K562 (cell line): ENCODE measurements around the gene C2orf76. TPM values are rescaled to one million over a fixed set of nuclear protein-coding genes. Genes with fewer than 3 reads are reported as not detected.

ENCODE experiments used
- ATAC-seq: fragments of 200-7000 bp; cut with Tn5 transposase; 3 replicates; pipeline ENCODE4 v1.9.1; 2020; ENCODE audit warnings: moderate library complexity
- BruUV-seq: library from RNA; stranded (reverse); fragments of 400-500 nt; replicated peaks from 2 replicates; lab custom pipeline; 2021; lab: Mats Ljungman, UMichigan
- CTCF ChIA-PET: fragments of 300-600 bp; formaldehyde crosslinking; extraction: SDS; loops from one replicate; lab custom pipeline; 2021; ENCODE audit warnings: low intra/inter-chr PET ratio; lab: Yijun Ruan, JAX
- POLR2A ChIA-PET: fragments of 300-600, 350-650 bp; sonication (Branson Sonifier 250); formaldehyde crosslinking; extraction: SDS; loops from one replicate; lab custom pipeline; 2021; ENCODE audit warnings: antibody characterized with exemption, inconsistent platforms; lab: Yijun Ruan, JAX
- DNase-seq, 4 experiments: peaks; one replicate each; pipeline versions ENCODE4 v3.0.0 to v3.0.0-alpha.2; 2011 to 2018; ENCODE audit warnings: low spot score in 3 of 4, mixed read lengths in 3 of 4; ENCODE audit errors: extremely low read depth in 1 of 4
- FAIRE-seq: peaks from 2 replicates; lab custom pipeline; 2011; peaks lifted over from hg19 to GRCh38; lab: Jason Lieb, UNC
- H2AFZ ChIP-seq: 2 replicates; pipeline ENCODE4 v1.6.0; 2011; ENCODE audit warnings: low read depth, low read length, control low read depth, inconsistent platforms
- H3K27ac ChIP-seq: fragments of 200-600 bp; 3 replicates; pipeline ENCODE4 v1.8.0; 2011; ENCODE audit warnings: low read depth, mild to moderate bottlenecking, control low read depth, inconsistent platforms, low read length, moderate library complexity, mixed read lengths; ENCODE audit errors: extremely low read depth
- H3K27me3 ChIP-seq, 2 experiments: fragments of 300-600 bp in 1 of 2; 2 replicates in 1 of 2; 3 replicates in 1 of 2; pipeline versions ENCODE4 v1.6.0 to v1.8.0; 2011; ENCODE audit warnings: inconsistent platforms in 2 of 2, low read length in 2 of 2, mild to moderate bottlenecking in 1 of 2, mixed read lengths in 1 of 2, moderate library complexity in 1 of 2; ENCODE audit not compliant: control insufficient read depth in 2 of 2, insufficient read depth in 2 of 2
- H3K36me3 ChIP-seq: fragments of 300-600 bp; 3 replicates; pipeline ENCODE4 v1.8.0; 2011; ENCODE audit warnings: mild to moderate bottlenecking, low read length, inconsistent platforms; ENCODE audit not compliant: control insufficient read depth, insufficient read depth
- H3K4me1 ChIP-seq, 2 experiments: fragments of 200-600 bp in 1 of 2; replicated peaks in 1 of 2; 2 replicates in 1 of 2; 3 replicates in 1 of 2; pipeline versions ENCODE4 v1.5.1 to v1.8.0; 2011; ENCODE audit warnings: inconsistent platforms in 2 of 2, low read length in 2 of 2, mild to moderate bottlenecking in 1 of 2, mixed read lengths in 1 of 2, moderate library complexity in 1 of 2; ENCODE audit not compliant: control insufficient read depth in 2 of 2, insufficient read depth in 2 of 2
- H3K4me2 ChIP-seq: 2 replicates; pipeline ENCODE4 v1.6.1; 2011; ENCODE audit warnings: low read length, control low read depth, inconsistent platforms, mixed read lengths; ENCODE audit not compliant: insufficient read depth
- H3K4me3 ChIP-seq: fragments of 200-600 bp; sonication (generic), shearing (Covaris generic); 2 replicates; pipeline ENCODE4 v1.5.1; 2016; ENCODE audit warnings: control low read depth, inconsistent platforms
- H3K79me2 ChIP-seq: fragments of 200-600 bp; 3 replicates; pipeline ENCODE4 v1.8.0; 2011; ENCODE audit warnings: low read length, inconsistent platforms; ENCODE audit not compliant: control insufficient read depth, insufficient read depth
- H3K9ac ChIP-seq, 2 experiments: 2 replicates each; pipeline versions ENCODE4 v1.6.0 to v1.6.1; 2011; ENCODE audit warnings: low read depth in 2 of 2, low read length in 2 of 2, control low read depth in 1 of 2, inconsistent platforms in 1 of 2, mild to moderate bottlenecking in 1 of 2, mixed read lengths in 1 of 2; ENCODE audit not compliant: insufficient read depth in 1 of 2
- H3K9me1 ChIP-seq: one replicate; pipeline ENCODE4 v1.6.0; 2011; ENCODE audit warnings: inconsistent platforms, mild to moderate bottlenecking, low read length, moderate library complexity; ENCODE audit not compliant: control insufficient read depth, insufficient read depth
- H3K9me3 ChIP-seq: replicated peaks from 2 replicates; pipeline ENCODE4 v1.5.1; 2011; ENCODE audit warnings: low read depth, low read length, inconsistent platforms; ENCODE audit not compliant: control insufficient read depth, insufficient read depth
- H4K20me1 ChIP-seq: replicated peaks from 2 replicates; pipeline ENCODE4 v1.6.1; 2011; ENCODE audit warnings: low read length, inconsistent platforms, mixed read lengths; ENCODE audit not compliant: control insufficient read depth, insufficient read depth
- C11orf30 ChIP-seq: fragments of 450-650 bp; IDR thresholded peaks from 2 replicates; pipeline ENCODE4 v1.6.1; 2016; ENCODE audit warnings: low read depth, mild to moderate bottlenecking
- COPS2 ChIP-seq: fragments of 450-650 bp; conservative IDR thresholded peaks from 2 replicates; pipeline ENCODE4 v1.6.1; 2016; ENCODE audit warnings: mild to moderate bottlenecking, moderate library complexity
- MAFF ChIP-seq: IDR thresholded peaks from 2 replicates; pipeline ENCODE4 v1.6.1; 2012; ENCODE audit warnings: low read length, improper control_type of control experiment
- MAFG ChIP-seq: fragments of 450-650 bp; conservative IDR thresholded peaks from 2 replicates; pipeline ENCODE4 v1.6.1; 2016; ENCODE audit warnings: missing genetic modification characterization, missing compliant biosample characterization
- MEIS2 ChIP-seq: fragments of 450-650 bp; IDR thresholded peaks from 2 replicates; pipeline ENCODE4 v1.6.1; 2014; ENCODE audit warnings: mild to moderate bottlenecking; ENCODE audit not compliant: partially characterized antibody
- NFE2 ChIP-seq: IDR thresholded peaks from 2 replicates; pipeline ENCODE4 v1.6.1; 2014; ENCODE audit warnings: antibody characterized with exemption, low read depth
- RBM34 ChIP-seq: fragments of 200-400 bp; formaldehyde crosslinking; IDR thresholded peaks from 2 replicates; pipeline ENCODE4 v1.6.1; 2018; ENCODE audit warnings: low read length, borderline replicate concordance; ENCODE audit not compliant: insufficient read depth
- RFX1 ChIP-seq: fragments of 450-650 bp; IDR thresholded peaks from 2 replicates; pipeline ENCODE4 v1.6.1; 2016; ENCODE audit warnings: mild to moderate bottlenecking, moderate library complexity
- ZNF239 ChIP-seq: fragments of 250-450 bp; sonication (Bioruptor Pico); IDR thresholded peaks from 2 replicates; pipeline ENCODE4 v1.4.0; 2020; ENCODE audit warnings: mild to moderate bottlenecking
- ZNF316 ChIP-seq: fragments of 450-650 bp; IDR thresholded peaks from 2 replicates; pipeline ENCODE4 v1.6.1; 2016
- ZZZ3 ChIP-seq: fragments of 450-650 bp; IDR thresholded peaks from 2 replicates; pipeline ENCODE4 v1.6.1; 2016; ENCODE audit warnings: antibody characterized with exemption, mild to moderate bottlenecking, moderate library complexity
- WGBS: fragments of 100-300 bp; shearing (Covaris generic); methylation state at CpG from one replicate; pipeline ENCODE4 v1.1.6; 2016; ENCODE audit warnings: low coverage, mixed read lengths; ENCODE audit not compliant: insufficient coverage; ENCODE audit errors: missing lambda C conversion rate; 5-methylcytosine and 5-hydroxymethylcytosine counted together
- in situ Hi-C: fragments of 300-500 bp; cut with MboI; formaldehyde crosslinking; loops from 4 replicates; pipeline ENCODE4 v1.15.0; 2018; ENCODE audit warnings: inconsistent platforms, mixed read lengths
- intact Hi-C: fragments of 100-400 bp; cut with micrococcal nuclease; formaldehyde crosslinking; loops from 2 replicates; pipeline ENCODE4 v1.14.2; 2022
- polyA plus RNA-seq, 8 experiments: library from polyadenylated mRNA; depleted of rRNA in 4 of 8; stranded (reverse) in 5 of 8; unstranded in 3 of 8; fragments of >200 nt; fragmentation: Nextera tagmentation in 2 of 8; fragmentation: Illumina TruSeq in 1 of 8; extraction: Ambion mirVana in 2 of 8; extraction: Trizol in 1 of 8; gene quantifications; 2 replicates each; pipeline versions ENCODE4 v1.2.1 to v1.2.3, GENCODE V29; 2011 to 2014; ENCODE audit warnings: inconsistent platforms in 1 of 8, missing spikeins in 1 of 8
- total RNA-seq, 7 experiments: library from RNA; depleted of rRNA in 6 of 7; stranded (reverse); fragments of >200 nt in 6 of 7; fragmentation: Illumina TruSeq in 2 of 7; extraction: Trizol in 2 of 7; gene quantifications; 2 replicates each; pipeline versions ENCODE4 v1.2.1 to v1.2.3, GENCODE V29; 2011 to 2021; ENCODE audit warnings: low replicate concordance in 1 of 7

The C2orf76 gene
- total and polyA plus RNA-seq, 9 of the 15 experiments (the other 6 are each of a cell fraction or from before 2014, with no cell fraction given), result 4.8 to 26.2 (median 14.5) TPM

DNA sequence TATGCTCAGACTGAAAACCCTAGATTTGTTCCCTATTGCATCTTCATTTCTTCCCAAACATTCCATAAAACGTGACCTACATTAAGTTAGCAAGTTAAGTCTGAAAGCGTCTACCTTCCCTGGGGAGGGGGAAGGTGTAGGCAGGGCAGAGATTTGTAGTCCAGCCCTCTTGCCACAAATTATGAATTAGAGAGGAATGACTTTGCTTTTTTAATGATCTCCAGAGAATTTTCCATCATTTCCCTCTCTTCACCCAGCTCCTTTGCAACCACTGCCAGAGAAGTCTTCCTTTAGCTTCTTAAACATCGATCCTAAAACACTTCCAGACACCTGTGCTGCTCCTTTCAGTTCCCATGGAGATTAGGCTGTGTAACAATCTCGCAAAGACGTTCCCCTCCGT, 1.2 kb downstream of the C2orf76 start:
- FAIRE-seq (peak; percentile 52), DNase-seq (no peak), ATAC-seq (no peak)
- Histone ChIP-seq H3K4me2 (peak overlapping the region; percentile 97), H3K36me3 (peaks cover 19% of the 10 kb centered on the region; the same call in 2 of the 3 replicates), H2AFZ (no peak overlapping the region), H3K9me3 (no peaks in the 10 kb centered on the region), H3K9ac (peak overlapping the region; percentile 83 to 85; a peak in 2 of 4 replicates), H4K20me1 (no peaks in the 10 kb centered on the region), H3K27me3 (no peaks in the 10 kb centered on the region), H3K4me3 (peak overlapping the region; percentile 75), H3K9me1 (peaks cover 4% of the 10 kb centered on the region), H3K27ac (no peak overlapping the region), H3K79me2 (peaks cover 25% of the 10 kb centered on the region), H3K4me1 (peaks cover 3 to 14% of the 10 kb centered on the region in 2 experiments; a peak in 4 of 5 replicates)
- BruUV-seq, result no TSS peak
- TF ChIP-seq ZZZ3 (no peak), RBM34 (no peak), COPS2 (no peak), MAFG (tag) (peak; percentile 64), MEIS2 (peak; percentile 58), NFE2 (peak; percentile 57), ZNF316 (peak; percentile 28; the same call in 1 of the 2 replicates), MAFF (0 out of 2 replicates have a peak, but pooled peaks have one; percentile 12), RFX1 (peak; percentile 40; the same call in 1 of the 2 replicates), ZNF239 (CRISPR knock-in tag) (no peak), C11orf30 (peak; percentile 24; the same call in 1 of the 2 replicates)
- intact Hi-C loops (no loop called here), in situ Hi-C loops (no loop called here)
- ChIA-PET POLR2A (interaction anchor here (1.5 kb wide), 1 partner anchor 15 kb away, joined by 4 read pairs; no protein-coding TSS in a partner anchor), CTCF (no interaction called here)
- 16% methylated on average over 6 of the region's 6 CpGs for WGBS
